ENCODE results near the gene FOXA3. TPM values are rescaled to one million over a fixed set of nuclear protein-coding genes. Genes with fewer than 3 reads are reported as not detected.
"Not testable (repeated sequence)": the region's sequence is repeated elsewhere in the genome, so short reads cannot be mapped to it uniquely, and the experiment has no call there.

Gene FOXA3
- total RNA-seq, 2 experiments from 2014 or later = 0.36 TPM; not detected in 1

- no peak for TF ChIP-seq CTCF (IDR thresholded peaks at IDR 0.05)
- H3K27ac Mint-ChIP-seq = no peak overlapping the region
- CTCF ChIA-PET = interaction anchor here (0.9 to 5.3 kb wide), 8 partner anchors 19 to 145 kb away, joined by 3 to 100 read pairs (median 3); partner anchors contain the start of genes IRF2BP1, MYPOP and SIX5
- POLR2A ChIA-PET = interaction anchor here (1.0 to 3.9 kb wide), 4 partner anchors 21 to 88 kb away, joined by 3 to 24 read pairs (median 6); partner anchors contain the start of genes IRF2BP1 and MYPOP
- no peak for DNase-seq
- intact Hi-C loops (cut with micrococcal nuclease) = no loop called here
- peak overlapping the region; percentile 28 for H3K4me3 Mint-ChIP-seq
- peaks cover 18% of the 10 kb centered on the region for H3K4me1 Mint-ChIP-seq (ENCODE audit: low read depth)
- H3K9me3 Mint-ChIP-seq = no peaks in the 10 kb centered on the region
- ATAC-seq = no peak
- peaks cover 7% of the 10 kb centered on the region for H3K36me3 Mint-ChIP-seq (ENCODE audit: low read depth)
- peaks cover 25% of the 10 kb centered on the region for H3K27me3 Mint-ChIP-seq
These were observed 530 bp downstream of the FOXA3 start for GRCh38 chr19:45864629-45865082.

GRCh38 chr19:45865269-45865948 lies 1.3 kb downstream of the FOXA3 start:
- DNase-seq = no peak
- H3K9me3 Mint-ChIP-seq = no peaks in the 10 kb centered on the region

GRCh38 chr19:45866400-45867176 lies 2.5 kb downstream of the FOXA3 start:
- POLR2A ChIA-PET = no interaction called here
- DNase-seq = no peak
- peaks cover 16% of the 10 kb centered on the region for H3K4me1 Mint-ChIP-seq (ENCODE audit: low read depth)
- no peaks in the 10 kb centered on the region for H3K9me3 Mint-ChIP-seq
- H3K4me3 Mint-ChIP-seq = no peak overlapping the region
- ATAC-seq = no peak
- TF ChIP-seq CTCF (IDR thresholded peaks at IDR 0.05) = no peak
- intact Hi-C loops (cut with micrococcal nuclease) = no loop called here
- peaks cover 25% of the 10 kb centered on the region for H3K27me3 Mint-ChIP-seq
- no peak overlapping the region for H3K27ac Mint-ChIP-seq
- H3K36me3 Mint-ChIP-seq (ENCODE audit: low read depth) = peaks cover 4% of the 10 kb centered on the region
- CTCF ChIA-PET = interaction anchor here (1.0 to 5.3 kb wide), 3 partner anchors 17 to 150 kb away, joined by 3 to 100 read pairs (median 3); partner anchors contain the start of gene IRF2BP1

More at GRCh38 chr19:45865269-45865948, 1.3 kb downstream of the FOXA3 start:
- Mint-ChIP-seq H3K4me1 (ENCODE audit: low read depth) (peaks cover 18% of the 10 kb centered on the region), H3K36me3 (ENCODE audit: low read depth) (peaks cover 7% of the 10 kb centered on the region), H3K27ac (no peak overlapping the region), H3K4me3 (no peak overlapping the region), H3K27me3 (peaks cover 25% of the 10 kb centered on the region)
- CTCF ChIA-PET = interaction anchor here (1.0 to 5.3 kb wide), 5 partner anchors 18 to 66 kb away, joined by 3 to 100 read pairs (median 3); partner anchors contain the start of genes IRF2BP1 and MYPOP
- intact Hi-C loops (cut with micrococcal nuclease) = no loop called here
- ATAC-seq = no peak
- POLR2A ChIA-PET = interaction anchor here (1.0 to 3.9 kb wide), 2 partner anchors 20 to 87 kb away, joined by 3 to 24 read pairs; partner anchors contain the start of gene IRF2BP1
- TF ChIP-seq CTCF (IDR thresholded peaks at IDR 0.05) = no peak

GRCh38 chr19:45867241-45867640 lies 3.1 kb downstream of the FOXA3 start:
- Mint-ChIP-seq H3K4me1 (ENCODE audit: low read depth) (peaks cover 12% of the 10 kb centered on the region), H3K27me3 (peaks cover 25% of the 10 kb centered on the region)
- POLR2A ChIA-PET; ATAC-seq; DNase-seq; intact Hi-C loops (cut with micrococcal nuclease); H3K9me3 Mint-ChIP-seq; H3K27ac Mint-ChIP-seq; H3K36me3 Mint-ChIP-seq (ENCODE audit: low read depth); H3K4me3 Mint-ChIP-seq: not testable (repeated sequence)
- CTCF ChIA-PET = interaction anchor here (1.1 to 5.3 kb wide), 2 partner anchors 16 to 149 kb away, joined by 3 to 100 read pairs; partner anchors contain the start of gene IRF2BP1

- no peak for DNase-seq
- peaks cover 10% of the 10 kb centered on the region for H3K27me3 Mint-ChIP-seq
- ATAC-seq = no peak
- CTCF ChIA-PET = interaction anchor here (0.9 to 2.7 kb wide), 2 partner anchors 12 to 54 kb away, joined by 7 to 8 read pairs; no protein-coding TSS in a partner anchor
- no peak overlapping the region for H3K27ac Mint-ChIP-seq
- TF ChIP-seq CTCF (IDR thresholded peaks at IDR 0.05) = no peak
- H3K36me3 Mint-ChIP-seq (ENCODE audit: low read depth) = no peaks in the 10 kb centered on the region
- POLR2A ChIA-PET = interaction anchor here (0.7 kb wide), 1 partner anchor 116 kb away, joined by 3 read pairs; no protein-coding TSS in a partner anchor
- intact Hi-C loops (cut with micrococcal nuclease) = no loop called here
- no peak overlapping the region for H3K4me3 Mint-ChIP-seq
- no peaks in the 10 kb centered on the region for H3K4me1 Mint-ChIP-seq (ENCODE audit: low read depth)
- no peaks in the 10 kb centered on the region for H3K9me3 Mint-ChIP-seq
These were observed 6.7 kb downstream of the FOXA3 start for GRCh38 chr19:45870798-45871197.
